ENCODE data around the gene KCND3. TPM values are rescaled to one million over a fixed set of nuclear protein-coding genes. Genes with fewer than 3 reads are reported as not detected.

KCND3 gene
- total RNA-seq, 1 experiment from 2014 or later: 0.15 TPM

DNA sequence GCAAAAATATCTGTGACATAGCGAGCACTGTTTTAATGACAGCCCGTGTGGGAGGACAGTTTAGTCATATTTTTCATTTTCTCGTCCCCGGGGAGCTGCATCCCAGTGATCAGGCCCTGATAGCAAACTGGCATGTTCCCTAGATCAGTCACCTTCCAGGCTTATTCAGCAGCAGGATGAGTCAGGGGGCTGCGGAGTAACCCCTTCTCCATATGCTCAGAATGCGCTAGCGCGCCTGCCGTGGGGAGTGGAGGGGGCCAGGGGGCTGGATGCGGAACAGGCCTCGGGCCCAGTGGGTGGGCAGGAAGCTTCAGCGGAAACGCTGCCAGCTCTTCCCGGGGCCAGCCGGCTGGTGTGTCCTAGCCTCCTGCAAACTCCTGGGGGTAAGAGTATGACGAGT is 94.0 kb downstream of the KCND3 start:
- H3T11ph ChIP-seq (ENCODE audit: low read length): no peak overlapping the region
- no peak overlapping the region for H3K18ac ChIP-seq (ENCODE audit: insufficient read length, low read depth, low read length)
- no peak for DNase-seq
- 100% methylated on average over 1 of the region's 16 CpGs for WGBS (ENCODE audit: extremely low coverage, insufficient read length, low lambda C conversion rate)
- H3K9ac ChIP-seq (ENCODE audit: extremely low read depth, insufficient read length, low read length): no peak overlapping the region
- no peak overlapping the region for H2BK5ac ChIP-seq (ENCODE audit: insufficient read length, low read length)
- no peaks in the 10 kb centered on the region for H4K20me1 ChIP-seq (ENCODE audit: control insufficient read depth, insufficient read depth, insufficient read length)
- Mint-ChIP-seq H3K4me1 (peaks cover 2 to 6% of the 10 kb centered on the region in 2 experiments), H3K36me3 (ENCODE audit: insufficient read depth in 1 of 3, low read depth in 3 of 3) (no peaks in the 10 kb centered on the region), H3K9me3 (no peaks in the 10 kb centered on the region), H3K27ac (no peak overlapping the region), H3K27me3 (ENCODE audit: low read depth) (peaks cover 5% of the 10 kb centered on the region), H3K4me3 (no peak overlapping the region)
- H4K91ac ChIP-seq (ENCODE audit: insufficient read length, low read depth, low read length): no peak overlapping the region
- H2AFZ ChIP-seq (ENCODE audit: low read length): no peak overlapping the region
- no peaks in the 10 kb centered on the region for H3K79me2 ChIP-seq (ENCODE audit: insufficient read depth, low read length)
- H3K27me3 ChIP-seq (ENCODE audit: insufficient read depth, low read length): no peaks in the 10 kb centered on the region; the same call in 1 of the 2 replicates
- H3K23ac ChIP-seq (ENCODE audit: insufficient read length, low read depth, low read length): no peak overlapping the region
- no peak overlapping the region for H2AK5ac ChIP-seq (ENCODE audit: insufficient read length, low read length)
- H3K9me3 ChIP-seq (ENCODE audit: control insufficient read depth, low read depth, low read length): no peaks in the 10 kb centered on the region
- H2BK20ac ChIP-seq (ENCODE audit: low read depth, low read length, poor library complexity, severe bottlenecking): no peak overlapping the region
- H2BK15ac ChIP-seq (ENCODE audit: low read depth, low read length): no peak overlapping the region
- H3K23me2 ChIP-seq (ENCODE audit: insufficient read length, low read depth, low read length, poor library complexity, severe bottlenecking): no peaks in the 10 kb centered on the region
- no peak overlapping the region for H3K27ac ChIP-seq (ENCODE audit: insufficient read length, low read depth, low read length)
- H3K4ac ChIP-seq (ENCODE audit: low read depth, low read length): no peak overlapping the region
- H3K4me1 ChIP-seq (ENCODE audit: insufficient read depth, low read length): no peaks in the 10 kb centered on the region
- H3K56ac ChIP-seq (ENCODE audit: insufficient read length, low read depth, low read length): no peak overlapping the region
- H3K4me2 ChIP-seq (ENCODE audit: insufficient read depth, insufficient read length, low read length): no peak overlapping the region
- H3K14ac ChIP-seq (ENCODE audit: insufficient read depth, low read length): no peak overlapping the region
- TF ChIP-seq, protein P1, sequence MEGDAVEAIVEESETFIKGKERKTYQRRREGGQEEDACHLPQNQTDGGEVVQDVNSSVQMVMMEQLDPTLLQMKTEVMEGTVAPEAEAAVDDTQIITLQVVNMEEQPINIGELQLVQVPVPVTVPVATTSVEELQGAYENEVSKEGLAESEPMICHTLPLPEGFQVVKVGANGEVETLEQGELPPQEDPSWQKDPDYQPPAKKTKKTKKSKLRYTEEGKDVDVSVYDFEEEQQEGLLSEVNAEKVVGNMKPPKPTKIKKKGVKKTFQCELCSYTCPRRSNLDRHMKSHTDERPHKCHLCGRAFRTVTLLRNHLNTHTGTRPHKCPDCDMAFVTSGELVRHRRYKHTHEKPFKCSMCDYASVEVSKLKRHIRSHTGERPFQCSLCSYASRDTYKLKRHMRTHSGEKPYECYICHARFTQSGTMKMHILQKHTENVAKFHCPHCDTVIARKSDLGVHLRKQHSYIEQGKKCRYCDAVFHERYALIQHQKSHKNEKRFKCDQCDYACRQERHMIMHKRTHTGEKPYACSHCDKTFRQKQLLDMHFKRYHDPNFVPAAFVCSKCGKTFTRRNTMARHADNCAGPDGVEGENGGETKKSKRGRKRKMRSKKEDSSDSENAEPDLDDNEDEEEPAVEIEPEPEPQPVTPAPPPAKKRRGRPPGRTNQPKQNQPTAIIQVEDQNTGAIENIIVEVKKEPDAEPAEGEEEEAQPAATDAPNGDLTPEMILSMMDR (conservative IDR thresholded peaks at IDR 0.05): no peak
- H4K8ac ChIP-seq (replicated peaks; ENCODE audit: insufficient read length, low read depth, low read length): no peak overlapping the region
- H3K79me1 ChIP-seq (ENCODE audit: insufficient read depth, low read depth, low read length, poor library complexity, severe bottlenecking): no peaks in the 10 kb centered on the region
- H4K5ac ChIP-seq (ENCODE audit: insufficient read length, low read depth, low read length): no peak overlapping the region
- H2BK120ac ChIP-seq (ENCODE audit: low read depth, low read length, poor library complexity, severe bottlenecking): no peak overlapping the region
- no peak overlapping the region for H2BK12ac ChIP-seq (ENCODE audit: insufficient read length, low read depth, low read length)

All from H9 (cell line).